ENCODE data around the gene C10orf90. TPM values are rescaled to one million over a fixed set of nuclear protein-coding genes. Genes with fewer than 3 reads are reported as not detected.

C10orf90 gene
- total and polyA plus RNA-seq, 4 donors: 0.05 to 0.25 TPM; not detected in 2

- 61% methylated on average over 4 of the region's 4 CpGs for WGBS
- no peaks in the 10 kb centered on the region for H3K4me1 ChIP-seq (ENCODE audit: control insufficient read depth in 4 of 4, insufficient read depth in 4 of 4, low read length in 3 of 4)
- no peaks in the 10 kb centered on the region for H3K27me3 ChIP-seq (ENCODE audit: control insufficient read depth in 4 of 4, insufficient read depth in 4 of 4, low read length in 3 of 4)
- TF ChIP-seq TAF1 (conservative IDR thresholded peaks at IDR 0.05) (no peak), RXRA (IDR thresholded peaks at IDR 0.05) (no peak), NR2F2 (IDR thresholded peaks at IDR 0.05) (no peak), REST (IDR thresholded peaks at IDR 0.05) (no peak), EGR1 (IDR thresholded peaks at IDR 0.05; ENCODE audit: low read depth in 2 of 2) (no peak), MAX (IDR thresholded peaks at IDR 0.05) (no peak), HNF4A (conservative IDR thresholded peaks at IDR 0.05) (no peak), ZBTB33 (IDR thresholded peaks at IDR 0.05) (no peak), FOXA1 (IDR thresholded peaks at IDR 0.05) (no peak), ATF3 (IDR thresholded peaks at IDR 0.05) (no peak), JUND (IDR thresholded peaks at IDR 0.05) (no peak), HNF4G (IDR thresholded peaks at IDR 0.05) (no peak), RAD21 (IDR thresholded peaks at IDR 0.05) (no peak), YY1 (IDR thresholded peaks at IDR 0.05) (no peak), SP1 (IDR thresholded peaks at IDR 0.05) (no peak), FOXA2 (IDR thresholded peaks at IDR 0.05) (no peak), CTCF (IDR thresholded peaks at IDR 0.05; ENCODE audit: low read depth, low read length, missing input control) (no peak), GABPA (IDR thresholded peaks at IDR 0.05 in 1 of 2, conservative IDR thresholded peaks at IDR 0.05 in 1 of 2) (no peak)
- DNase-seq (ENCODE audit: low spot score): no peak
- H3K36me3 ChIP-seq (ENCODE audit: control insufficient read depth in 4 of 4, insufficient read depth in 3 of 4, low read depth in 1 of 4, low read length in 3 of 4): no peaks in the 10 kb centered on the region
- no peak overlapping the region for H3K9ac ChIP-seq (ENCODE audit: low read depth in 1 of 2, low read length in 2 of 2)
- no peaks in the 10 kb centered on the region for H3K9me3 ChIP-seq (ENCODE audit: control insufficient read depth in 4 of 4, low read length in 3 of 4)
- H3K4me3 ChIP-seq (ENCODE audit: low read depth in 1 of 3, low read length in 3 of 3): no peak overlapping the region
- H3K27ac ChIP-seq (ENCODE audit: low read depth in 1 of 2, low read length in 2 of 2): no peak overlapping the region
Measured at GRCh38 chr10:126659750-126660149, 10.7 kb downstream of the C10orf90 start.

All from liver (tissue), 9 donors.